Neutrophil (primary cell): ENCODE data around the gene CTDSPL.

Experiments
- H3K27ac ChIP-seq: fragments of 200-600 bp; sonication (generic); 2 replicates; pipeline ENCODE4 v1.5.1; 2016; ENCODE audit warnings: mild to moderate bottlenecking, moderate library complexity
- H3K27me3 ChIP-seq: fragments of 200-600 bp; sonication (generic); 2 replicates; pipeline ENCODE4 v1.6.0; 2016; ENCODE audit warnings: mild to moderate bottlenecking
- H3K36me3 ChIP-seq: fragments of 200-600 bp; sonication (generic); 2 replicates; pipeline ENCODE4 v1.5.1; 2017
- H3K4me1 ChIP-seq, 2 experiments: fragments of 200-600 bp in 1 of 2; sonication (generic) in 1 of 2; 1 replicate in 1 of 2; 2 replicates in 1 of 2; pipeline versions ENCODE4 v1.5.1 to v1.6.1; 2013 to 2016; ENCODE audit warnings: low read depth in 1 of 2, low read length in 1 of 2, mild to moderate bottlenecking in 1 of 2, moderate library complexity in 1 of 2; ENCODE audit not compliant: control insufficient read depth in 1 of 2, insufficient read depth in 1 of 2
- H3K4me3 ChIP-seq, 2 experiments: fragments of 200-600 bp in 1 of 2; sonication (generic) in 1 of 2; 1 replicate in 1 of 2; 2 replicates in 1 of 2; pipeline ENCODE4 v1.5.1; 2013 to 2016; ENCODE audit warnings: low read depth in 1 of 2, low read length in 1 of 2, mild to moderate bottlenecking in 1 of 2, moderate library complexity in 1 of 2
- H3K9me3 ChIP-seq: fragments of 200-600 bp; sonication (generic); 2 replicates; pipeline ENCODE4 v1.5.1; 2016
- CTCF ChIP-seq: fragments of 200-600 bp; sonication (generic); IDR thresholded peaks from 2 replicates; pipeline ENCODE4 v1.5.1; 2016; ENCODE audit warnings: antibody characterized with exemption

CTDSPL gene

GRCh38 chr3:38008191-38008701 lies 146.6 kb downstream of the CTDSPL start:
- Histone ChIP-seq H3K4me3 (no peak overlapping the region), H3K4me1 (peaks cover 12 to 14% of the 10 kb centered on the region in 2 experiments), H3K27me3 (no peaks in the 10 kb centered on the region), H3K9me3 (no peaks in the 10 kb centered on the region), H3K36me3 (peaks cover 63% of the 10 kb centered on the region), H3K27ac (no peak overlapping the region)
- TF ChIP-seq CTCF: no peak

- Histone ChIP-seq H3K27me3 (no peaks in the 10 kb centered on the region), H3K27ac (no peak overlapping the region), H3K4me1 (peaks cover 11 to 14% of the 10 kb centered on the region in 2 experiments), H3K36me3 (peaks cover 63% of the 10 kb centered on the region), H3K9me3 (no peaks in the 10 kb centered on the region), H3K4me3 (no peak overlapping the region)
- TF ChIP-seq CTCF: no peak
Measured at GRCh38 chr3:38008971-38009580, 147.4 kb downstream of the CTDSPL start.

GRCh38 chr3:38009807-38010591 lies 148.3 kb downstream of the CTDSPL start:
- H3K36me3 ChIP-seq: peaks cover 64% of the 10 kb centered on the region
- peaks cover 15 to 16% of the 10 kb centered on the region in 2 experiments for H3K4me1 ChIP-seq
- H3K27me3 ChIP-seq: no peaks in the 10 kb centered on the region
- no peaks in the 10 kb centered on the region for H3K9me3 ChIP-seq
- H3K4me3 ChIP-seq: no peak overlapping the region
- TF ChIP-seq CTCF: no peak
- no peak overlapping the region for H3K27ac ChIP-seq

GRCh38 chr3:38011111-38011510 lies 149.4 kb downstream of the CTDSPL start:
- no peak for TF ChIP-seq CTCF
- H3K27me3 ChIP-seq: no peaks in the 10 kb centered on the region
- H3K27ac ChIP-seq: no peak overlapping the region
- H3K36me3 ChIP-seq: peaks cover 67% of the 10 kb centered on the region
- H3K4me1 ChIP-seq: peaks cover 15 to 17% of the 10 kb centered on the region in 2 experiments
- H3K4me3 ChIP-seq: no peak overlapping the region
- no peaks in the 10 kb centered on the region for H3K9me3 ChIP-seq

GRCh38 chr3:38015485-38015884 lies 153.8 kb downstream of the CTDSPL start:
- Histone ChIP-seq H3K27me3 (no peaks in the 10 kb centered on the region), H3K4me1 (peaks cover 38 to 45% of the 10 kb centered on the region in 2 experiments), H3K36me3 (peaks cover 67% of the 10 kb centered on the region), H3K4me3 (no peak overlapping the region), H3K27ac (no peak overlapping the region), H3K9me3 (no peaks in the 10 kb centered on the region)
- TF ChIP-seq CTCF: no peak
